ENCODE data around the gene GTF2A1.

DNA sequence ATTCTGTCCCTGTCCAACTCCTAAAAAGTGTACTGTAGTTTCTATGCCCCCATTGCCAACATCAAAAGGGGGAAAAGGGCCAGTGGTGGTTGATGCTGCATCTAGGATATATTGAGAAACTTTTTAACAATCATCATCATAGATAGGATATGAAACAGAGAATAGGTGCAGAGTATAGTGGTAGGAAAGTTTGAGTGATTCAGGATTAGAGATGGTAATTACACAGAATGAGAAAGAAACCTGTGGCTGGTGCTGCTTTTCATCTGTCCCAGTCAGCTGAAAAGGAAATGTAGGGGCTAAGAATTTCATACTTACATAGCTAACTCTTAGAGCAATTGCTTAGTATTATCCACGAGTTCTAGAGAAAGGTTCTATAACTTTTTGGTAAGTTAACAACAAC is 67.6 kb downstream of the GTF2A1 start:
- TF ChIP-seq SUZ12 (IDR thresholded peaks at IDR 0.05) (no peak), FOXM1 (IDR thresholded peaks at IDR 0.05; ENCODE audit: borderline replicate concordance) (no peak), HDGF (IDR thresholded peaks at IDR 0.05; ENCODE audit: borderline replicate concordance) (no peak), TARDBP (IDR thresholded peaks at IDR 0.05) (no peak), L3MBTL2 (conservative IDR thresholded peaks at IDR 0.05) (no peak), SP1 (IDR thresholded peaks at IDR 0.05) (no peak), LEF1 (IDR thresholded peaks at IDR 0.05; ENCODE audit: borderline replicate concordance) (no peak), ZNF384 (IDR thresholded peaks at IDR 0.05) (no peak), ARNT (IDR thresholded peaks at IDR 0.05) (no peak), ELF4 (IDR thresholded peaks at IDR 0.05) (no peak), FOXK2 (IDR thresholded peaks at IDR 0.05) (no peak), BHLHE40 (IDR thresholded peaks at IDR 0.05; ENCODE audit: borderline replicate concordance) (no peak), FOXA1 (IDR thresholded peaks at IDR 0.05) (no peak)
- TF ChIP-seq, protein P1, sequence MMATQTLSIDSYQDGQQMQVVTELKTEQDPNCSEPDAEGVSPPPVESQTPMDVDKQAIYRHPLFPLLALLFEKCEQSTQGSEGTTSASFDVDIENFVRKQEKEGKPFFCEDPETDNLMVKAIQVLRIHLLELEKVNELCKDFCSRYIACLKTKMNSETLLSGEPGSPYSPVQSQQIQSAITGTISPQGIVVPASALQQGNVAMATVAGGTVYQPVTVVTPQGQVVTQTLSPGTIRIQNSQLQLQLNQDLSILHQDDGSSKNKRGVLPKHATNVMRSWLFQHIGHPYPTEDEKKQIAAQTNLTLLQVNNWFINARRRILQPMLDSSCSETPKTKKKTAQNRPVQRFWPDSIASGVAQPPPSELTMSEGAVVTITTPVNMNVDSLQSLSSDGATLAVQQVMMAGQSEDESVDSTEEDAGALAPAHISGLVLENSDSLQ (IDR thresholded peaks at IDR 0.05), result no peak

Measured in HEK293T (cell line).